NCI-H2196 (cell line): Measurements from ENCODE around the gene ZSCAN23.

ENCODE experiments used
- DNase-seq: peaks from one replicate; lab custom pipeline; 2025; ENCODE audit not compliant: unreplicated experiment; lab: John Stamatoyannopoulos, UW

ZSCAN23 gene

GRCh38 chr6:28383235-28384142 is 59.8 kb downstream of the ZSCAN23 start:
- DNase-seq, result peak; percentile 95
